Keratinocyte (primary cell): ENCODE measurements around the gene CLDND1. TPM values are rescaled to one million over a fixed set of nuclear protein-coding genes. Genes with fewer than 3 reads are reported as not detected.

ENCODE experiments used
- DNase-seq: peaks from one replicate; pipeline ENCODE4 v3.0.0-alpha.2; 2011; ENCODE audit warnings: low read depth, missing footprints, low spot score
- FAIRE-seq: peaks from 2 replicates; lab custom pipeline; 2011; peaks lifted over from hg19 to GRCh38; lab: Jason Lieb, UNC
- H2AFZ ChIP-seq: 2 replicates; pipeline ENCODE4 v1.6.0; 2012; ENCODE audit warnings: low read length, control low read depth, inconsistent platforms; ENCODE audit not compliant: control insufficient read depth
- H3K27ac ChIP-seq: 2 replicates; pipeline ENCODE4 v1.5.1; 2011; ENCODE audit warnings: low read length; ENCODE audit not compliant: control insufficient read depth, insufficient read depth
- H3K27me3 ChIP-seq: 3 replicates; pipeline ENCODE4 v1.6.0; 2011; ENCODE audit warnings: low read length; ENCODE audit not compliant: control insufficient read depth, insufficient read depth; ENCODE audit errors: extremely low read depth
- H3K36me3 ChIP-seq, 2 experiments: 2 replicates in 1 of 2; 3 replicates in 1 of 2; pipeline ENCODE4 v1.5.1; 2011; ENCODE audit warnings: low read length in 2 of 2, mild to moderate bottlenecking in 1 of 2; ENCODE audit not compliant: control insufficient read depth in 2 of 2, insufficient read depth in 2 of 2; ENCODE audit errors: extremely low read depth in 1 of 2
- H3K4me1 ChIP-seq: 3 replicates; pipeline ENCODE4 v1.5.1; 2011; ENCODE audit warnings: low read length; ENCODE audit not compliant: control insufficient read depth, insufficient read depth; ENCODE audit errors: extremely low read depth
- H3K4me2 ChIP-seq: 3 replicates; pipeline ENCODE4 v1.6.0; 2011; ENCODE audit warnings: low read depth, low read length; ENCODE audit not compliant: control insufficient read depth, insufficient read depth; ENCODE audit errors: extremely low read depth
- H3K4me3 ChIP-seq, 3 experiments: fragments of 200-600 bp in 1 of 3; sonication (generic) in 1 of 3; 2 replicates in 2 of 3; 3 replicates in 1 of 3; pipeline ENCODE4 v1.5.1; 2011 to 2016; ENCODE audit warnings: low read length in 3 of 3, mild to moderate bottlenecking in 3 of 3, control low read depth in 2 of 3, inconsistent platforms in 1 of 3, low read depth in 1 of 3, mixed read lengths in 1 of 3, mixed run types in 1 of 3, moderate library complexity in 1 of 3; ENCODE audit not compliant: control insufficient read depth in 2 of 3, insufficient read depth in 2 of 3; ENCODE audit errors: extremely low read depth in 1 of 3
- H3K79me2 ChIP-seq: 2 replicates; pipeline ENCODE4 v1.6.0; 2012; ENCODE audit warnings: low read length; ENCODE audit not compliant: control insufficient read depth, insufficient read depth
- H3K9ac ChIP-seq: 3 replicates; pipeline ENCODE4 v1.6.0; 2011; ENCODE audit warnings: low read length; ENCODE audit not compliant: control insufficient read depth, insufficient read depth; ENCODE audit errors: extremely low read depth
- H3K9me1 ChIP-seq: 3 replicates; pipeline ENCODE4 v1.6.0; 2011; ENCODE audit warnings: low read length; ENCODE audit not compliant: control insufficient read depth, insufficient read depth; ENCODE audit errors: extremely low read depth
- H3K9me3 ChIP-seq: 2 replicates; pipeline ENCODE4 v1.5.1; 2012; ENCODE audit warnings: low read depth, low read length; ENCODE audit not compliant: control insufficient read depth
- H4K20me1 ChIP-seq: 3 replicates; pipeline ENCODE4 v1.6.0; 2011; ENCODE audit warnings: low read length; ENCODE audit not compliant: control insufficient read depth, insufficient read depth; ENCODE audit errors: extremely low read depth
- CTCF ChIP-seq, 3 experiments: IDR thresholded peaks in 1 of 3; conservative IDR thresholded peaks in 1 of 3; optimal IDR thresholded peaks in 1 of 3; 2 replicates in 2 of 3; 3 replicates in 1 of 3; pipeline versions ENCODE3 to v1.5.1; 2011; ENCODE audit warnings: low read length in 3 of 3, mild to moderate bottlenecking in 3 of 3, moderate library complexity in 2 of 3, control low read depth in 1 of 3, inconsistent platforms in 1 of 3; ENCODE audit not compliant: insufficient read depth in 2 of 3; ENCODE audit errors: extremely low read depth in 1 of 3
- EZH2 ChIP-seq: IDR thresholded peaks from one replicate; pipeline ENCODE4 v1.6.1; 2012; ENCODE audit warnings: inconsistent platforms, mild to moderate bottlenecking, low read length, moderate library complexity
- dilution Hi-C: fragments of 300-500 bp; cut with MboI; formaldehyde crosslinking; loops from one replicate; pipeline ENCODE4 v1.7.0; 2020; ENCODE audit warnings: low sequenced_read_pairs; ENCODE audit not compliant: extremely low pct_ligation_motif_present
- polyA plus RNA-seq, 5 experiments: library from polyadenylated mRNA; depleted of rRNA in 3 of 5; stranded (reverse) in 3 of 5; stranded (forward) in 1 of 5; unstranded in 1 of 5; fragments of >200 nt; gene quantifications; 1 replicate in 1 of 5; 2 replicates in 3 of 5; 3 replicates in 1 of 5; pipeline versions ENCODE4 v1.2.1 to v1.2.3, GENCODE V29; 2011 to 2012; ENCODE audit warnings: missing spikeins in 2 of 5, low read depth in 1 of 5, low replicate concordance in 1 of 5

CLDND1 gene
- polyA plus RNA-seq, 1 donor (not counting 4 experiments of a cell fraction or from before 2014, with no cell fraction given): 137 TPM

GRCh38 chr3:98497381-98497780 is 25.3 kb downstream of the CLDND1 start, which contains the start of gene OR5K2:
Gene OR5K2 (plus strand): TSS chr3:98497681. CDS start chr3:98497681, 0 bp downstream.
- Histone ChIP-seq H3K27me3 (no peaks in the 10 kb centered on the region), H4K20me1 (no peaks in the 10 kb centered on the region), H3K9me1 (no peaks in the 10 kb centered on the region), H3K79me2 (no peaks in the 10 kb centered on the region), H3K4me2 (no peak within 1 kb of the TSS), H3K27ac (no peak within 1 kb of the TSS), H3K4me1 (peaks cover 16% of the 10 kb centered on the region), H3K36me3 (no peaks in the 10 kb centered on the region), H3K9ac (no peak within 1 kb of the TSS), H3K9me3 (no peaks in the 10 kb centered on the region), H2AFZ (no peak within 1 kb of the TSS), H3K4me3 (no peak within 1 kb of the TSS)
- dilution Hi-C loops: no loop called here
- DNase-seq (no peak), FAIRE-seq (no peak)
- TF ChIP-seq CTCF (optimal IDR thresholded peaks at IDR 0.05 in 1 of 3, IDR thresholded peaks at IDR 0.05 in 1 of 3, conservative IDR thresholded peaks at IDR 0.05 in 1 of 3; ENCODE audit: extremely low read depth in 1 of 3, insufficient read depth in 2 of 3, low read length in 3 of 3) (no peak), EZH2 (no peak)

GRCh38 chr3:98483626-98484025 is 39.1 kb downstream of the CLDND1 start:
- Histone ChIP-seq H3K27ac (peak overlapping the region; percentile 91), H2AFZ (peak overlapping the region; percentile 50), H3K9me1 (no peaks in the 10 kb centered on the region), H3K79me2 (no peaks in the 10 kb centered on the region), H3K27me3 (no peaks in the 10 kb centered on the region), H3K36me3 (no peaks in the 10 kb centered on the region), H3K9me3 (no peaks in the 10 kb centered on the region), H4K20me1 (no peaks in the 10 kb centered on the region), H3K4me1 (peaks cover 19% of the 10 kb centered on the region), H3K4me3 (peak overlapping the region in 2 of 3 experiments; percentile 35 to 43), H3K4me2 (peak overlapping the region; percentile 86), H3K9ac (peak overlapping the region; percentile 64)
- no peak for DNase-seq
- FAIRE-seq: no peak
- dilution Hi-C loops: no loop called here
- no peak for TF ChIP-seq CTCF (optimal IDR thresholded peaks at IDR 0.05 in 1 of 3, IDR thresholded peaks at IDR 0.05 in 1 of 3, conservative IDR thresholded peaks at IDR 0.05 in 1 of 3; ENCODE audit: extremely low read depth in 1 of 3, insufficient read depth in 2 of 3, low read length in 3 of 3)
- TF ChIP-seq EZH2: no peak
